Sigmoid colon (tissue), 7 donors: ENCODE data around the gene F13B. TPM values are rescaled to one million over a fixed set of nuclear protein-coding genes. Genes with fewer than 3 reads are reported as not detected.

Experiments used
- DNase-seq: peaks from one replicate; pipeline ENCODE4 v3.0.0-alpha.2; 2019
- H3K27ac ChIP-seq, 4 donors: fragments of 200-600 bp; sonication (generic); one replicate each; pipeline ENCODE4 v1.5.1; 2016 to 2019; ENCODE audit warnings: mild to moderate bottlenecking in 1 of 4
- H3K27me3 ChIP-seq, 3 donors: fragments of 200-600 bp; sonication (generic); one replicate each; pipeline ENCODE4 v1.5.1; 2019; ENCODE audit warnings: mild to moderate bottlenecking in 1 of 3
- H3K36me3 ChIP-seq, 4 donors: fragments of 200-600 bp; sonication (generic); one replicate each; pipeline ENCODE4 v1.5.1; 2016 to 2019
- H3K4me1 ChIP-seq, 4 donors: fragments of 200-600 bp; sonication (generic); one replicate each; pipeline ENCODE4 v1.5.1; 2017 to 2019
- H3K4me3 ChIP-seq, 4 donors: fragments of 200-600 bp; sonication (generic); one replicate each; pipeline ENCODE4 v1.5.1; 2017 to 2019; ENCODE audit warnings: mild to moderate bottlenecking in 2 of 4, moderate library complexity in 1 of 4
- H3K9me3 ChIP-seq, 4 donors: fragments of 200-600 bp in 3 of 4; sonication (generic) in 3 of 4; one replicate each; pipeline versions ENCODE4 v1.5.1 to v1.6.1; 2013 to 2019
- CTCF ChIP-seq, 4 experiments: fragments of 450-650 bp in 3 of 4; fragments of 200-600 bp in 1 of 4; IDR thresholded peaks; one replicate each; pipeline ENCODE4 v1.5.1; 2016 to 2019; ENCODE audit warnings: antibody characterized with exemption in 4 of 4, mild to moderate bottlenecking in 3 of 4, moderate library complexity in 2 of 4
- EP300 ChIP-seq, 4 donors: sonication (generic); formaldehyde crosslinking; IDR thresholded peaks; one replicate each; pipeline ENCODE4 v1.6.1; 2017; ENCODE audit warnings: antibody characterized with exemption in 4 of 4
- POLR2A ChIP-seq, 2 donors: fragments of 450-650 bp; IDR thresholded peaks; one replicate each; pipeline ENCODE4 v1.6.1; 2016; ENCODE audit warnings: antibody characterized with exemption in 2 of 2, mild to moderate bottlenecking in 2 of 2, moderate library complexity in 2 of 2
- POLR2AphosphoS5 ChIP-seq, 4 donors: sonication (generic); formaldehyde crosslinking; IDR thresholded peaks; one replicate each; pipeline ENCODE4 v1.6.1; 2017; ENCODE audit warnings: antibody characterized with exemption in 4 of 4
- WGBS, 2 donors: extraction: QIAGEN DNeasy Blood & Tissue Kit; methylation state at CpG; one replicate each; pipeline ENCODE4 v1.1.7; 2013; 5-methylcytosine and 5-hydroxymethylcytosine counted together
- intact Hi-C: fragments of 100-400 bp; cut with DNase I; formaldehyde crosslinking; loops from one replicate; pipeline ENCODE4 v1.15.1; 2023
- polyA plus RNA-seq, 3 donors: library from polyadenylated mRNA; stranded (reverse); fragments of 200-250 nt; gene quantifications; one replicate each; pipeline ENCODE4 v1.2.3, GENCODE V29; 2013
- total RNA-seq, 4 donors: library from RNA; depleted of rRNA; stranded (reverse); fragments of >200 nt; gene quantifications; one replicate each; pipeline ENCODE4 v1.1.0, GENCODE V29; 2016
- donor health status: healthy with polysubstance abuse.
- donor health status: Bipolar disorder and iron deficiency.
- donor health status: healthy.

The F13B gene
- total and polyA plus RNA-seq, 7 donors = not detected

GRCh38 chr1:197011614-197012013, 55.4 kb downstream of the F13B start:
- DNase-seq = no peak
- Histone ChIP-seq H3K4me3 (no peak overlapping the region), H3K4me1 (no peaks in the 10 kb centered on the region), H3K36me3 (no peaks in the 10 kb centered on the region), H3K9me3 (peaks cover 0 to 4% (median 0%) of the 10 kb centered on the region in 4 donors), H3K27me3 (no peaks in the 10 kb centered on the region), H3K27ac (no peak overlapping the region)
- TF ChIP-seq CTCF (IDR thresholded peaks at IDR 0.05) (no peak), POLR2A (IDR thresholded peaks at IDR 0.05) (no peak)
- intact Hi-C loops = no loop called here
- WGBS, 2 donors = 90 to 91% methylated on average over 1 of the region's 1 CpG

GRCh38 chr1:197008861-197009260, 58.2 kb downstream of the F13B start:
- no peak for TF ChIP-seq POLR2AphosphoS5 (IDR thresholded peaks at IDR 0.05)
- no peak for TF ChIP-seq CTCF (IDR thresholded peaks at IDR 0.05)
- Histone ChIP-seq H3K4me3 (no peak overlapping the region), H3K36me3 (no peaks in the 10 kb centered on the region), H3K27me3 (no peaks in the 10 kb centered on the region), H3K27ac (no peak overlapping the region), H3K4me1 (no peaks in the 10 kb centered on the region), H3K9me3 (peaks cover 0 to 4% (median 0%) of the 10 kb centered on the region in 4 donors)
- no peak for DNase-seq
- WGBS, 2 donors = 84 to 89% methylated on average over 6 of the region's 6 CpGs
- intact Hi-C loops = no loop called here

- Histone ChIP-seq H3K36me3 (no peaks in the 10 kb centered on the region), H3K4me3 (no peak overlapping the region), H3K27me3 (no peaks in the 10 kb centered on the region), H3K9me3 (no peaks in the 10 kb centered on the region), H3K27ac (no peak overlapping the region), H3K4me1 (no peaks in the 10 kb centered on the region)
- WGBS, 2 donors = 59 to 75% methylated on average over 2 of the region's 2 CpGs
- intact Hi-C loops = no loop called here
- DNase-seq = no peak
- TF ChIP-seq POLR2AphosphoS5 (IDR thresholded peaks at IDR 0.05) (no peak), EP300 (IDR thresholded peaks at IDR 0.05) (no peak), POLR2A (IDR thresholded peaks at IDR 0.05) (no peak), CTCF (IDR thresholded peaks at IDR 0.05) (no peak)
Measured at GRCh38 chr1:197003132-197003531, 63.9 kb downstream of the F13B start.

- no peaks in the 10 kb centered on the region for H3K27me3 ChIP-seq
- H3K4me3 ChIP-seq = no peak overlapping the region
- WGBS, 2 donors = 80 to 87% methylated on average over 2 of the region's 2 CpGs
- intact Hi-C loops = no loop called here
- H3K4me1 ChIP-seq = no peaks in the 10 kb centered on the region
- DNase-seq = no peak
- H3K36me3 ChIP-seq = no peaks in the 10 kb centered on the region
- no peaks in the 10 kb centered on the region for H3K9me3 ChIP-seq
- no peak overlapping the region for H3K27ac ChIP-seq
- no peak for TF ChIP-seq EP300 (IDR thresholded peaks at IDR 0.05)
- TF ChIP-seq CTCF (IDR thresholded peaks at IDR 0.05) = no peak
- TF ChIP-seq POLR2AphosphoS5 (IDR thresholded peaks at IDR 0.05) = no peak
- no peak for TF ChIP-seq POLR2A (IDR thresholded peaks at IDR 0.05)
Measured at GRCh38 chr1:197001828-197002227, 65.2 kb downstream of the F13B start.

GRCh38 chr1:196997423-196997822, 69.6 kb downstream of the F13B start:
- no peak for TF ChIP-seq CTCF (IDR thresholded peaks at IDR 0.05)
- no peak for TF ChIP-seq POLR2A (IDR thresholded peaks at IDR 0.05)
- TF ChIP-seq POLR2AphosphoS5 (IDR thresholded peaks at IDR 0.05) = no peak
- no peak for TF ChIP-seq EP300 (IDR thresholded peaks at IDR 0.05)
- WGBS, 2 donors = 82 to 83% methylated on average over 1 of the region's 1 CpG
- Histone ChIP-seq H3K27ac (no peak overlapping the region), H3K27me3 (no peaks in the 10 kb centered on the region), H3K9me3 (no peaks in the 10 kb centered on the region), H3K4me3 (no peak overlapping the region), H3K36me3 (no peaks in the 10 kb centered on the region), H3K4me1 (no peaks in the 10 kb centered on the region)
- intact Hi-C loops = no loop called here
- no peak for DNase-seq
